ENCODE data around the gene MGA. TPM values are rescaled to one million over a fixed set of nuclear protein-coding genes. Genes with fewer than 3 reads are reported as not detected.
A peak's percentile ranks its signal among the peaks of the same experiment; 100 is the strongest.

MGA gene
- total and polyA plus RNA-seq, 8 donors = 2.1 to 75.2 (median 21.4) TPM

DNA sequence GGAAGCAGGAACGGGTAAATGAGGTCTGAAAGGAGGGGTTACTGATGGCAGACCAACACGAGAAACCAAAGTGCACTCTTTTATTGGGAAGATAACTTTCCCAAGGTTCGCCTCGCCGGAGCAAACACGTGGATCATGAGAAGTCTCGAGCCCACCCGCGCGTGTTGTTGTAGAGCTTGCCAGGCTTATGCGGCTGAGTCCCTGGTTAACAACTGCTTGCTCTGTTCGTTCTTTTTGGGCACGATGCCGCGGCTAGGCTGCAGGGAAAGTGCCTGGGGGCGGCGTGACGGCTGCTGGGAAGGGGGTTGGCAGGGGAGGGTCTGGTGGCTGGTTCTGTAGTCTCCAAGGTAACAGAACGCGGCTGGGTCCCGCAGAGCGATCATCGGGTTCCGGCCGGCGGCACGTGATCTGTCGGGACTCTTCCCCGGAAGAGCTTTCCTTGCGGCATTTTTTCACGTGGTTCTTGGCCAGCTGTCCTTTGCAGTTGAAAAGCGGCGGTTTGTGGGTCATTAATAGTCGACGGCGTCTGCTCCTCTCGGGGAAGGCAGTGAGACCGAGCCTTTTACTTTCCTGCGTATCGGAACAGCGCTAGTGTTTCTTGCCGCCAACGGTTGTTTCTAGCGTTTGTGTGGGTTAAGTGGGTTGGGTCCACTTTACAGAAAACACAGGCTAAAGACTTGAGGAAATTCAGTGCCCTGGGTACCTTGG is 1.5 kb downstream of the MGA start:
- Histone ChIP-seq H3K27ac (peak overlapping the region; percentile 60 to 94 (median 90)), H3K27me3 (no peaks in the 10 kb centered on the region), H3K4me1 (peaks cover 18 to 66% (median 42%) of the 10 kb centered on the region in 4 donors), H3K9me3 (no peaks in the 10 kb centered on the region), H3K4me3 (peak overlapping the region; percentile 52 to 60 (median 58)), H3K36me3 (no peaks in the 10 kb centered on the region)
- peak in 2 of 3 donors; percentile 45 to 52 for TF ChIP-seq POLR2AphosphoS5 (IDR thresholded peaks at IDR 0.05)
- no peak for TF ChIP-seq POLR2A (IDR thresholded peaks at IDR 0.05)
- no peak for TF ChIP-seq EP300 (IDR thresholded peaks at IDR 0.05)
- TF ChIP-seq, protein P1, sequence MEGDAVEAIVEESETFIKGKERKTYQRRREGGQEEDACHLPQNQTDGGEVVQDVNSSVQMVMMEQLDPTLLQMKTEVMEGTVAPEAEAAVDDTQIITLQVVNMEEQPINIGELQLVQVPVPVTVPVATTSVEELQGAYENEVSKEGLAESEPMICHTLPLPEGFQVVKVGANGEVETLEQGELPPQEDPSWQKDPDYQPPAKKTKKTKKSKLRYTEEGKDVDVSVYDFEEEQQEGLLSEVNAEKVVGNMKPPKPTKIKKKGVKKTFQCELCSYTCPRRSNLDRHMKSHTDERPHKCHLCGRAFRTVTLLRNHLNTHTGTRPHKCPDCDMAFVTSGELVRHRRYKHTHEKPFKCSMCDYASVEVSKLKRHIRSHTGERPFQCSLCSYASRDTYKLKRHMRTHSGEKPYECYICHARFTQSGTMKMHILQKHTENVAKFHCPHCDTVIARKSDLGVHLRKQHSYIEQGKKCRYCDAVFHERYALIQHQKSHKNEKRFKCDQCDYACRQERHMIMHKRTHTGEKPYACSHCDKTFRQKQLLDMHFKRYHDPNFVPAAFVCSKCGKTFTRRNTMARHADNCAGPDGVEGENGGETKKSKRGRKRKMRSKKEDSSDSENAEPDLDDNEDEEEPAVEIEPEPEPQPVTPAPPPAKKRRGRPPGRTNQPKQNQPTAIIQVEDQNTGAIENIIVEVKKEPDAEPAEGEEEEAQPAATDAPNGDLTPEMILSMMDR (IDR thresholded peaks at IDR 0.05) = no peak
- WGBS, 5 donors = 0 to 1% (median 1%) methylated on average over 41 to 44 of the region's 44 CpGs
- intact Hi-C loops (cut with DNase I; ENCODE audit: low total_unique reads) = no loop called here
- DNase-seq = peak; percentile 70 to 92

DNA sequence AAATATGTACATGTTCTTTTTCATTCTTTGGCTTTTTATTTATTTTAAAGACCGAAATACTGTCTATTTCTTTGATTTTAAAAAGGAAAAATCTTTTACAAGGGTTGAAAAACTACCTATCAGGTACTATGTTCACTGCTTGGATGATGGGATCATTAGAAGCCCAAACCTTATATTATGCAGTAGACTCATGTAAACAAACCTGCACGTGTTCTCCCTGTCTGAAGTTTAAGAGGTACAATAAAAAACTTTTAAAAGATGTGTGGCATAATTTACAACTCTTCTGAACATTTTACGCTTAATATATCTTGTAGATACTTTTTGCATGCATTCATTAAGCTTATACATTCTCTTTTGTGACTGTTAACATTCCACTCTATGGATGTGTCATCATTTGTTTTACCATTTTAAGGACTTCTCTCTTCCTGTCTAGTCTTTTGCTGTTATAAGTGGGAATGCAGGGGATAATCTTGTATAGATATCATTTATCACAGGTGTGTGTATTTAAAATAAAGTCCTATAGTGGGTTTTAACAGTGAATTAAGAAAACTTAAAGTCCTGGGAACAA is 6.2 kb downstream of the MGA start:
- TF ChIP-seq POLR2A (IDR thresholded peaks at IDR 0.05) = no peak
- no peak for TF ChIP-seq POLR2AphosphoS5 (IDR thresholded peaks at IDR 0.05)
- TF ChIP-seq, protein P1 (IDR thresholded peaks at IDR 0.05) = no peak
- no peak for TF ChIP-seq EP300 (IDR thresholded peaks at IDR 0.05)
- no peak overlapping the region for H3K27ac ChIP-seq
- H3K27me3 ChIP-seq = no peaks in the 10 kb centered on the region
- DNase-seq = no peak
- no peak overlapping the region for H3K4me3 ChIP-seq
- intact Hi-C loops (cut with DNase I; ENCODE audit: low total_unique reads) = no loop called here
- H3K4me1 ChIP-seq = peaks cover 5 to 70% (median 29%) of the 10 kb centered on the region in 4 donors
- H3K9me3 ChIP-seq = no peaks in the 10 kb centered on the region
- WGBS, 5 donors = 53 to 62% (median 56%) methylated on average over 3 of the region's 3 CpGs
- peaks cover 0 to 10% (median 8%) of the 10 kb centered on the region in 4 donors for H3K36me3 ChIP-seq

DNA sequence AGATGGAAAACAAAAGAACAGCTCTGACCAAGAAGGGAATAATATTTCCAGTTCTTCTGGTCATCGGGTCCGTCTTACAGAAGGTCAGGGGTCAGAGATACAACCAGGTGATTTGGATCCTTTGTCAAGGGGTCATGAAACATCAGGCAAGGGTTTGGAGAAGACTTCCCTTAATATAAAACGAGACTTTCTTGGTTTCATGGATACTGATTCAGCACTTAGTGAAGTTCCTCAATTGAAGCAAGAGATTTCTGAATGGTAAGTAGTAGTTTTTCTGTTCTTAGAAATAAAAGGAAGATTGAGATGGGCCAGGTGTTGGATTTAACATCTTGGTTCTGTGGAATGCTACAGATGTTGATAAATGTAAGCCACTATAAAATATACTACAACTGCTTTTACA is 9.5 kb downstream of the MGA start:
- TF ChIP-seq EP300 (IDR thresholded peaks at IDR 0.05) (no peak), POLR2AphosphoS5 (IDR thresholded peaks at IDR 0.05) (no peak), POLR2A (IDR thresholded peaks at IDR 0.05) (no peak)
- TF ChIP-seq, protein P1 (IDR thresholded peaks at IDR 0.05) = no peak
- H3K4me3 ChIP-seq = no peak overlapping the region

DNA sequence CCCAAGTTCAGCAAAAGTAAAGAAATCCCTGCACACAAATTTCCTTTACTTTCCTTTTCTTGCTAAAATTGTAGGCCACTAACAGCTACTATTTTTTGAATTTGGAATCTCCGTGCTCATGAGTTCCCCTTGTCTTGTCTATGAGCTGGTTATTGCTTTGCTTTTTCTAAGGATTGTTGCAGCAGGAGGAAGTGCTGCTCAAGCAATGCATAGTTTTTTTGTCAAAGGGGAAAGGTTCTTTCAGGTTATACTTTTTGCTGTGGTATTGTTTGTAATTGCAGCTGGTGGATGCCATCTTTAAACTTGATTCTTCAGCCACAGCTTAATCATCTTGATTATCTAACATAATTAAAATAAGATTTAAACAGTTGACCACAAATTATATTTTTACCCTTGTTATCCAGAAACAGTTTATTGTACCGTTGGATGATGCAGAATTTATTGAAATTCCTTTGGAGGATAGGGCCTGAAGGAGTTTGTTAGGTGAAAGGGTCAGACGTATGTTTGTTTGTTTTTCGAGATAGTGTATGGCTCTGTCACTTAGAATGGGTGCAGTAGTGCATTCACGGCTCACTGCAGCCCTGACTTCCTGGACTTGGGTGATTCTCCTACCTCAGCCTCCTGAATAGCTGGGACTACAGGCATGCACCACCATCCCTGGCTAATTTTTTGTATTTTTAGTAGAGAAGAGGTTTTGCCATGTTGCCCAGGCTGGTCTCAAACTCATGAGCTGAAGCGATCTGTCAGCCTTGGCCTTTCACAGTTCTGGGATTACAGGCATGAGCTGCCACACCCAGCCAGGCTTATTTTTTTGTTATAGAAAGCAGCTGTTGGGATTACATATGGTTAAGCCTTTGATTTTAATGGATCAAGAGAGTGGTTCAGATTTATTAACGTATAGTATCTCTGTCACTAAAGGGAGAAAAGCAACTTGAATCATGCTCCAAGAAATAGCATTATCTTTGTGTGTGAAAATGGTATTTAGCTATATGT is 11.7 kb downstream of the MGA start:
- no peak for TF ChIP-seq EP300 (IDR thresholded peaks at IDR 0.05)
- TF ChIP-seq, protein P1 (IDR thresholded peaks at IDR 0.05) = no peak

More for the DNA sequence above, 9.5 kb downstream of the MGA start:
- Histone ChIP-seq H3K27ac (no peak overlapping the region), H3K9me3 (no peaks in the 10 kb centered on the region), H3K27me3 (no peaks in the 10 kb centered on the region), H3K36me3 (peaks cover 0 to 15% (median 11%) of the 10 kb centered on the region in 4 donors), H3K4me1 (peaks cover 0 to 51% (median 22%) of the 10 kb centered on the region in 4 donors)
- WGBS, 5 donors = 54 to 72% (median 59%) methylated on average over 3 of the region's 3 CpGs
- intact Hi-C loops (cut with DNase I; ENCODE audit: low total_unique reads) = no loop called here
- no peak for DNase-seq

More for the DNA sequence above, 11.7 kb downstream of the MGA start:
- peaks cover 0 to 15% (median 11%) of the 10 kb centered on the region in 4 donors for H3K36me3 ChIP-seq
- no peaks in the 10 kb centered on the region for H3K27me3 ChIP-seq
- intact Hi-C loops (cut with DNase I; ENCODE audit: low total_unique reads) = no loop called here
- H3K4me3 ChIP-seq = no peak overlapping the region
- H3K9me3 ChIP-seq = no peaks in the 10 kb centered on the region
- WGBS, 5 donors = 53 to 68% (median 63%) methylated on average over 7 of the region's 7 CpGs
- no peak for DNase-seq
- H3K4me1 ChIP-seq = peaks cover 0 to 30% (median 13%) of the 10 kb centered on the region in 4 donors
- no peak overlapping the region for H3K27ac ChIP-seq

Data from stomach (tissue), 9 donors.